ENCODE results near the gene TRPM5.
A peak's percentile ranks its signal among the peaks of the same experiment; 100 is the strongest.

TRPM5 gene

DNA sequence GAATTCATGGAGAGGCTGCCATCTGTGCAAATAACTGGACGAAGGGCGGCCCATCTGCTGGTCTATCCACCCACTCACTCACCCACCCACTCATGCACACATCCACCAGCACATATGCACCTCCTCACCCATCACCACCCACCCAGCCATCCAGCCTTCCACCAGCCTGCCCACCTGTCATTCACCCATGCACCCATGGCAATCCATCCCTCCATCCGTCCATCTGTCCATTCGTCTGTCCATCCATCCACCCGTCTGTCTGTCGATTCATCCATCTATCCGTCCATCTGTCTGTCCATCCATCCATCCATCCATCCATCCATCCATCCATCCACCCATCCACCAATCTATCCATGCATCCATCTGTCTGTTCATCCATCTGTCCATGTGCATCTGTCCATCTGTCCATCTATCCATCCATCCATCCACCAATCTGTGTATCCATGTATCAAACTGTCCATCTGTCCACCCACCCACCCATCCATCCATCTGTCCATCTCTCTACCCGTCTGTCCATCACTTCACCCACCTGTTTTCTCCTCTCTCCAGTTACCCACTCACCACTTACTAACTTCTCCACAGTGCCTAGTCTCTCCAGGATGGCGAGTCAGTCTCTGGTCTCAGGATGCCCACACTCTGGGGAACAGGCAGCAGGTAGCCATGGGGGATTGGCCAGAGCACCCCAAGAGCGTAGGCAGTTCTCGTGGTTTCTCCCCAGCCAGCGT is 8.9 kb downstream of the TRPM5 start:
- DNase-seq: no peak

DNA sequence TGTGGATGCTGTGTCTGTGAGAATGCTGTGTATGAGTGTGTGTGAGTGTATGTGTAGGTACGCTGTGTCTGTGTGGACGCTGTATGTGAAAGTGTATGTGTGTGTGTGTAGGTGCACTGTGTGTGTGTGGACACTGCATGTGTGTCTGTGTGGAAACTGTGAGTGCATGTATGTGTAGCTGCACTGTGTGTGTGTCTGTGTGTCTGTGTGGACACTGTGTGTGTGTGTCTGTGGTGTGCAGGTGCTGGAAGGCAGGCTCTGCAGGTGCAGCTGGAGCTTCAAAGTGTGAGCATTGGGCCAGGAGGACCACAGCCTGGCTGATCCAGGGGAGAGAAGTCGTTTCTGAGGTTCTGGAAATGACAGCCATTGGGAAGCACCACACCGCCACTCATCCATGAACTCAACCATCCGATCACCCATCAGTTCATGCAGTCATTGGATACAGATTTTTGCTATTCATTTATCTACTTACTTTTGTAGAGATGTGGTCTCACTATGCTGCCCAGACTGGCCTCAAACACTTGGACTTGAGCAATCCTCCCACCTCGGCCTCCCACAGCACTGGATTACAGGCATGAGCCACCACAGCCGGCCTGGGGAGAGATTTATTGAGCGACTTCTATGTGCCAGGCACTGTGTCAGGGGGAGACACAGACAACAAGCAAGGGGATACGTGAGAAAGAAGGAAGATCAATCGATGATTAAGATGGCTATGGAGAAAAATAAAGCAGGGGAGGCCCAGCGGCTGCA is 9.6 kb downstream of the TRPM5 start:
- DNase-seq: no peak

DNA sequence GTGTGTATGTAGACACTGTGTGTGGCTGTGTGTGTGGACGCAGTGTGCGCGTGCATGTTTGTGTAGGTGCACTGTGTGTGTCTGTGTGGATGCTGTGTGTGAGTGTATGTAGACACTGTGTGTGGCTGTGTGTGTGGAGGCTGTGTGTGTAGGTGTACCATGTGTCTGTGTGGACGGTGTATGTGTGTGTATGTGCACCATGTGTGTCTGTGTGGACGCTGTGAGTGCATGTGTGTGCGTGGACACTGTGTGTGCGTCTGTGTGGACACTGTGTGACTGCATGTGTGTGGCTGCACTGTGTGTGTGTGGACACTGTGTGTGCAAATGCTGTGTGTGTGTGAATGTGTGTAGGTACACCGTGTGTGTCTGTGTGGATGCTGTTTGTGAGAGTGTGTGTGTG is 10.3 kb downstream of the TRPM5 start:
- DNase-seq: no peak

DNA sequence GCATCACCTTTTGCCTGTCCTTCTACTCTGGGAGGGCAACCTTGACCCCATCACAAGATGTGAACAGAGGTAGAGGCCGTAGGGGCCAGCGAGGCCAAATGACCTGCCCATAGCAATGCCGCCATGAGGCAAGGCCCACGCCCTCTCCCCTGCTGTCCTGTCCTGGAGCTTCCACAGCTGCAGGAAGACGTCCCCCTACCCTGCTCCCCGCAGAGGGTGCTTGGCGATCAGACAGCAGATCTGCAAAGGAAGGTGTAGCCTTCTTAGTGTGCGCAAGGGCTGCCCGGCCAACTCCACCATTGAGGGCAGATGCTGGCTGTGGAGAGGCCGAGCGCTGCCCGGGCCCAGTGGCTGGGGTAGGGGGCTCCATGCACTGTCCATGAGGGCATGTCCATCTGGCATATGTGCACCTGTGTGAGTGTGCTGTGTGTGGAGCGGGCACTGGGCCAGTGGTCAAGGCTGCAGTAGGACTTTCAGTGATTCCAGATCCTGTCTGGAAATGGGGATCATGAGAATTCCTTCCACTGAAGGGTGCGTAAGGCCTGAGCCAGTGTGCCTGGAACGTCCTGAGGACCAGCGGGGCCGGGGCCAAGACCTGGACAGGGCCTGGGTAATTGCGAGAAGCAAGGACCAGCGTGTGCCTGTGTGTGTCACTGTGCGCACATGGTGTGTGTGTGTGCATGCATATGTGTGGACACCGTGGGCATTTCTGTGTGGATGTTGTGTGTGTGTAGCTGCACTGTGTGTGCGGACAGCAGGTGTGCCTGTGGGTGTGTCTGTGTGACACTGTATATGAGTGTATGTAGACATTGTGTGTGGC is 11.0 kb downstream of the TRPM5 start:
- DNase-seq: no peak

DNA sequence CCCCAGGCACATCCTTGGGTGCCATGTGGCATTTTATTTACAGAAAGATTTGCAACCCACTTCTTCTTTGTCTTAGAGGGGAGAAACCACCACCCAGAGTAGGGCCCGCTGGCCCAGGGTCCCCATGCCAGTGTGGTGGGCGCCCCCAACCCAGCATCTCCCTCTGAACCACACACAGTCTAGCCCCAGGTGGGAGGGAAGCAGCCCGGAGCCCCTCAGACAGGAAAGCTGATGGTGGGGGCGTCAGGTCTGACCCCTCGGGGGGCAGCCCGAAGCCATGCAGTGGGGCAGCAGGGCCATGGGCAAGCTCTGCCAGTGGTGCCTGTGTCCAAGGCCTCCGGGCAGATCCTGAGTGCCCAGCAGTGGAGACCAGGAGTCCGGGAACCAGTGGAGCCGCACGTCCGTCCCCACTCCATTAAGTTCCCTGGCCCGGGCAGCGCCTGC is 11.7 kb downstream of the TRPM5 start:
- DNase-seq: no peak

DNA sequence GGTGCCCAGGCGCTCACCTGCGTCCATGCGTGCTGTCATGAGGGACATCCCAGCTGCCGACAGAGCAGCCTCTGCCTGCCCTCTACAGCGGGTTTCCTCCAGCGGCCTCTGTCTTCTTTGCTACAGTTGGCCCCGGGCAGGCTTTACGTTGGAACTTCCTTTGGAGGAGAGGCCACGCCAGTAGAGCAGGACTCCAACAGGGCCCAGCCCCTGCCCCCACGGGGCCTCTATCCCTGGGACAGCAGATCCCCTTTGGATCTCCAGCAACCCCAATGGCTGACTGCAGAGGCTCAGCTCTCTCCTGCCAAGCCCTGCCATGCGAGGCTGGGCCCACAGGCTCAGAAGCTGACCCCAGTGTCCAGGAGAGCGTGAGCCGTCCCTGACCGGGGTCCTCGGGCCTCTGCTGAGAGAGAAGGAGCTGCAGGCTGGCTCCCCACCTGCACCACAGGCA is 12.1 kb downstream of the TRPM5 start:
- no peak for DNase-seq

DNA sequence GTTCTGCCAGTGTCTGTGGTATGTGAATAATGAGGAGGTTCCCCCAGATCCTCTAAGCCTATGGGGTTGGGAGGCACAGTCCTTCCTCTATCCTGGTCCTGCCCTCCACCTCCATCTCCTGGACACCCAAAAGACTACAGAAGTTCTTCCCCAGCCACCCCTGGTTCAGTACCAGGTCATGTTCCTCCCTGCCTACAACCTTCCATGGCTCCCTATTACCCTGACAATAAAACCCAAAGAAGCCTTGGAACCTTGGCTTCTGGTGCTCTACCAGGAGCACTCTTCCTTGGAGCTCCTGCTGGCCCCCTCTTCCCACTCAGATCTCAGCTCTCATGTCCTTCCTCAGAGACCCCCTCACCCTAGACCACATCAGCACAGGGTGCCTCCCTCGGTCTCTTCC is 12.9 kb downstream of the TRPM5 start:
- DNase-seq: no peak

DNA sequence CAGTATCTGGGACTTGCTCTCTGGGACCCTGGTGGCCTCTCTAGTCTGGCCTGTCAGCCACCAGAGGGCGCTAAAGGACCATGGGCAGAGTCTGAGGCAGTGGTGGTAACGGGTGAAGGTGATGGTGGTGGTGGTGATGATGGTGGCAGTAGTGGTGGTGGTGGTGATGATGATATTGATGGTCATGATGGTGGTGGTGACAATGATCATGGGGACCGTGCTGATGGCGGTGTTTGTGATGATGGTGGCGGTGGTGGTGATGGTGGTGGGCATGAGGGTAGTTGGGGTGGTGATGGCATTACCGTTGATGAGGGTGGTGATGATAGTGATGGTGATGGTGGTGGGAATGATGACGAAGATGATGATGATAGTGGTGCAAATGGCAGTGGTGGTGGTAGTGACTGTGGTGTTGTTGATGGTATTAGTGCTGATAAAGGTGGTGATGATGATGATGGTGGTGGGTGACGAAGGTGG is 16.0 kb downstream of the TRPM5 start:
- DNase-seq: peak; percentile 88

DNA sequence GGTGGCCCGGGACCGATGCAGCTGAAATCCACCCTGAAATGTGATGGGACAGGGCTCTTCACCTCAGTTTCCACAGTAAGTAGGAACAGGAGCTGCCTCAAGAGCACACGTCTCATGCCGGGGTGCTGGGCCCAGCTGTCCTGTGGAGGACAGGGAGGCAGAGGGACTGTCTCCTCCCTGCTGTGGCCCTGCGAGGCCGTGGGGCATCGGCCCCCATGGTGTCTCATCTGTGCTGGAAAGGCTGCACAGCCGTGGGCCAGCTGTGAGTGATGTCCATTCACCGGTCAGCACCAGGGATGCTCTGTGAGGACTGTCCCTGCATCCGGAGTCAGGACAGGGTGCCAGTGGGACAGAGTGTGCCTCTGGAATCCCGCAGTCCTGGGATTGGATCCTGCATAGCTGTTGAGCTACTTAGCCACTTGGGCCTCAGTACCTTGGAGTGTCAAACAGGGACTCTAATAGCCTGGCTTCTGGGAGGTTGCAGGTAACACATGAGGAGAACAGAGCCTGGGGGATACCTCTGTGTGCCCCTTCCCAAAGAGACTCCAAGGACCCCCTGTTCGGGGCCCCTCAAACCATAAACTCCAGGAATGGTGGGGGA is 16.5 kb downstream of the TRPM5 start:
- DNase-seq: no peak

DNA sequence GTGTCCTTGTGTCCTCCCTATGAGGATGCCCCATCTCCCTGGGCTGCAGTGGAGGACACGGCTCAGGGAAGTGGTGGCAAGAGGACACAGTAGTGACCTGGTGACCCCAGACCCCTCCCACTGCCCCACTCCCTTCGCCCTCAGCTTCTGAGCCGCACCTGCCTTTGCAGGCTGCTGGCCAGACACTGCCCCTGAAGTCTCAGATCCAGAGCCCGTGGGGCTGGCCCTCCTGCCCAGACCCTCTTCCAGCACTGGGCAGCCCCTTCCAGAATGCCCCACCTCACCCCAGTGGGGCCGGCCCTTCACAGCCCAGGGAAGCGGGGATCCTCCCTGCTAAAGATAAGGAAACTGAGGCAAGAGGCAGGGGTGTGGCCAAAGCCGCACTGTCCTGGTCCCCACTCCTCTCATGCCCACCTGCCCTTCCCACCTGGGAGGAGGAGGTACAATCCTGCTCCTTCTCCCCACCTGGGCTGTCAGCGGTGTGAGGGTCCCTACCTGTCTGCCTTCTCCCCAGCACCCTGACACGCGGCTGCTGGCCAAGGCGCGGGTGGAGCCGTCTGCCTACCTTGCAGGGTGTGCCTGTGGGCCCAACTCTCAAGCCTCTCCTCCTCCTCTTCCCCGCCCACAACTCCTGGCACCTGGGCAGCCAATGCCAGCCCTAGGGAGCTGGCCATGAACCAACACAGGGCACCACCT is 17.3 kb downstream of the TRPM5 start:
- DNase-seq: no peak

DNA sequence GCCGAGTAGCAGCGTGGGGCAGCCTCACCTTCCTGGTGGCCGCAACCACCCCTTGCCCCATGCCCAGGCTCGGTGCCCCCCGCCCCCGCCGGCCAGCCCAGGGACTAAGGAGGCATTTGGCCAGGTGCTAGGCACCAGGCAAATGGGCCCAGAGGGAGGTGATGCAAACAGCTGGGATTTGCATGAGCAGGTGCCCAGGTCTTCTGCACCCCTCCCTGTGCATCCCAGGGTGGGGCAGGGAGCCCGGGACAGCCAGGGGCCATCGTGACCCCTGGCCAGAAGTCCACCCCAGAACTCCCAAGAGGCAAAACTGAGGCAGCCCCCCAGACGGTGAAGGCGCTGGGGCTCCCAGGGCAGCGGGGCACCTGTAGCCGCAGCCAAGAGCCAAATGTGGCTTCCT is 18.1 kb downstream of the TRPM5 start:
- DNase-seq: no peak

DNA sequence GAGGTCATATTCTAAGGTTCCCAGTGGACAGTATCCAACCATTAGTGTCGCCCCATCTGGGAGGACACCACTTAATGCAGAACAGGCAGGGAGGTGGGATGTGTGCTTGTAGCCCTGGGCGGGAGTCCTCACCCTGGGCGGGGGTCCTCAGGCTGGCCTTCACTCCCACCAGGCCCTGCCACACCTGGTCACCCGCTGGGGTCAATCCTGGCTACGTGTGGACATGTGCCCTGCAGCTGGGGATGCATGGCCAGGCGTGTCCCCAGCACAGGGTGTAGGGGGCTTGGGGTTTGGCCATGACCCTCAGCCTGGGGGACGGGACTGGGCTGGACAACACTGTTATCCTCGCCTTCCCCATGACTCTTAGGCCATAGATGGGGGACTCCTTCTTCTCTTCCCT is 18.8 kb downstream of the TRPM5 start:
- no peak for DNase-seq

DNA sequence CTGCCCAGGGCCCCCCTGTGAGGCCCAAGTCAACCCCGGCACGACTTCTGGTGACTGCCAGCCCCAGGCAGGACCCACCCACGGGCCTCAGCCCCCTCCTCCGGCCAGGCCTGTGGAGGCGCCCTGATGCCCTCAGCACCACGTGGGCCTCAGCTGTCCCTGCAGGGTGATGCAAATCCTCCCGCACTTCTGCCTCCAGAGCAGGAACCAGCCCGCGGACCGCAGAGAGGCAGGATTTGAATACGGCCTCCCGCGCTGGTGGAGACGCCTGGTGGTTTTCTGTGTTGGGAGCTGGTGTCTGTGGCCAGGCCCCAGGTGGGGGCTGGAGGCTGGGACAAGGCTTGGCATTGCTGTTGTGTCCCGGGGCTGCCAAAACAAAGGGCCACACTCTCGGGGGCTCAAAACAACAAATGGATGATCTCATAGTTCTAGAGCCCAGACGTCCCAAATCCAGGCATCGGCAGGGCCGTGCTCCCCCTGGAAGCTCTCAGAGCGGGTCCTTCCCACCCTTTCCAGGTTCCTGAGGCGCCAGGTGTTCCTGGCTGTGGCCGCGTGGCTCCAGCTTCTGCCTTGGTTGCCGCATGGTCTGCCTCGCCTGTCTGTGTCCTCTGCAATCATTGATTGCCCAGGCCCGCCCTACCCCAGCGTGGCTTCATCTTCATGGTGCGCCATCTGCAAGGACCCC is 19.4 kb downstream of the TRPM5 start:
- DNase-seq: no peak

DNA sequence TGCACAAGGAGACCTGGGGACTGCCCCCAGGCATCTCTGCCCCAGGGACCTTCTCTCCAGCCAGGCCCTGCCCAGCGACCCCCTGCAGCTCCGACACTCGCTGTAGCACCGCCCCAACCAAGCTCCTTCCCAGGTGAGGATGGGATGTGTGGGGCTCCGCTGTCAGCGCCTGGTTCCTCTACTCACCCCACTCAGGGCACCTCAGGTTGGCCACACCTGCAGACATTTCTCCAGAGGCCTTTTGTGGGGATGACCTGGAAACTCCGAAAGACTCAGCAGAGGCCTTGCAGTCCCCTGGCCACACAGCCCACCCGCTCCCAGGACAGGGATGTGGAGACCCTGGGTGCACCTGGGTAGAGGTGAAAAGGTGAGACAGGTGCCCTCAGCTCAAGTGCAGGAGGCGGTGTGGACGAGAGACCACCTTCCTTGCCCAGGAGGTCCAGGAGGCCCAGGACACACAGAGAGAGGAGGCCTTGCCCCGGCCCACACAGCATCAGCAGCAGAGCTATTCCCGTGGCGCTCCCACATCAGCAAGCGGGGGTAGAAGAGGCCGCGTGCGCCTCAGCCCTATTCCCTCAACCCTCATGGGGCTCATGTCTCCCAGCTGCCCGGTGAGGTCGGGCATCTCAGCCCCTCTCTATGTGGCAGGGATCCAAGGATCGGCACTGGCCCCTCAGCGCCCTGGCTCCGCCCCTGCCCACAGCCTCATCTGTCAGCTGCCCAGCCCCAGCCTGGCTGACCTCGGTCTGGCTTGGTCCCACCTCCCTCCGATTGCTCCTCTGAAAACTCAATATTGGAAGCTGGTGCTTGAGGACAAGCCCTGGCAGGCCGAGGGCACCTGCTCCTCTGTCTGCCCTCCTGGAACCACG is 20.9 kb downstream of the TRPM5 start:
- DNase-seq: no peak

DNA sequence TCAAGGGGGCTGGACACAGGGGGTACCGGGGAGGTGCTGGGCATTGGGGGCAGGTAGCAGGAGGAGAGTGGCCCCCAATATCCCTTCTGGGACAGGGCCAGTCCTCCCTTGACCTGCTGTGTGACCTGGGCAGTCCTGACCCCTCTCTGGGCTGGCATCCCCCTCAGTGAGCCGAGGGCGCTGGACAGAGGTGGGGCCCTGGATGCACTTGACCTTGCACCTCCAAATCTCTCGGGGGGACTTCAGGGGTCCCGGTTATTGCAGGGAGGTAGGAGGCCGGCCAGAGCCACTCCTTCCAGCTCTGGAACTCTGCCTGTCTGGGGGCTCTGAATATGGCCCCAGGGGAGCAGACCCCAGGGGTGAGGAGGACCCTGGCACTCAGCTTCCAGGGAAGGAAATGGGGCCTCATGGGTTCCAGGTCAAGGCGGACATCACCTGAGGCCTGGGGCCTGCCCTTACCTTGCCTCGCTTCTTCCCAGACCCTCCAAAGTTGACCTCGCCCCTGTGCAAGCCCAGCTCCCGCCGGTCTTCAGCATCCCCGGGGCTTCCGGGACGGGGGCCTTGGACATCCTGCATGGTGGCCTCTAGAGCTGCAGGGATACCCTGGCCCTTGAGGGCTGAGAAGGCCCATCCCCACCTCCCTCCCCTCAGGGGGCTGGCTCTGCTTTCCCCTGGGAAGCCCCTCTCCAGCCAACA is 21.7 kb downstream of the TRPM5 start:
- DNase-seq: no peak

DNA sequence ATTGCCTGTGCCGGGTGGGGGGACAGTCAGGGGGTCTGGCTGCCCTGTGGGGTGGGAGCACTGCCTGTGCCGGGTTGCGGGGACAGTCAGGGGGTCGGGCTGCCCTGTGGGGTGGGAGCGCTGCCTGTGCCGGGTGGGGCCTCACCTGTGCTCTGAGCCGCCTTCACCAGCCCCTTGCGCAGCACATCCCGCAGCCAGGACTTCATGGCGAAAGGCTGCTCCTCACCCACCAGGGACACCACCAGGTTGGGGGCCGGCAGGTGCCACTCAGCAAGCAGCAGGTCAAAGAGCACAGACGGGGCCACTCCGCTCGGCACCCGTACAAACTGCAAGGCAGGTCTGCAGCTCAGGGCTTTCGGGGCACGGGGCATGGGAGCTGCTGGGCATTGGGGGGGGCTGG is 22.3 kb downstream of the TRPM5 start:
- no peak for DNase-seq

DNA sequence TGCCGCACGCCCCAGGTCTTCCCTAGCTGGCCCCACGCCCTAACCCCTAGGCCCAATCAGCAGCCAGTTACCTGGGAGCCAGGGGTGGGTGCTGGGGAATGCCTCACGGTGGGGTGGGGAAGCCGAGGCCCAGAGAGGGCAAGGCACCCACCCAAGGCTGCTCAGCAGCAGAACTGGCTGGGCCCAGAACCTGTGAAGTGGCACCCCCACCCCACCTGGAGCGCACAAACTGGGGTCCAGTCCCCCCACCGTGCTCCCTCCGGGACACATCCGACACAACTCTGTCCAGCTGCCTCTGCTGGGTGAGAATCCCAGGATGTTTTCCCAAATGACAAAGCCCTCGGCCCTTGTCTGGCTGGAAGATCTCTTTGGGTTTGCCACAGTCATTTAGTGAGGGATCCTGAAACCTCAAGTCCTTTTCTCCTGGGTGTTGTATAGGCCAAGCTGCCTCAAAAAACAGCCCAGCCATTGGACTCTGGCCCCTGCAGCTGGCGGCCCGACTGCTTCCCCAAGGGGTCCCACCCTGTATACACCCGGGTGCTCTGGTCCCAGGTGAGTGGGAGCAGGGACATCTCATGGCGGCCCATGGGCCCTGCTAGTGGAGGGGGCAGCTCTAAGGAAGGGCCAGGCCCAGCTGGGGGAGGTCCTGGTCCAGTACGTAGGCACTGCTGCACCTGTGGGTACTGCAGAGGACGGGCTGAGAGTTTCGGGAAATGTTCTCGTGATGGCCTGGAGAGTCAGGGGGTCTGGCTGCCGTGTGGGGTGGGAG is 22.9 kb downstream of the TRPM5 start:
- no peak for DNase-seq

DNA sequence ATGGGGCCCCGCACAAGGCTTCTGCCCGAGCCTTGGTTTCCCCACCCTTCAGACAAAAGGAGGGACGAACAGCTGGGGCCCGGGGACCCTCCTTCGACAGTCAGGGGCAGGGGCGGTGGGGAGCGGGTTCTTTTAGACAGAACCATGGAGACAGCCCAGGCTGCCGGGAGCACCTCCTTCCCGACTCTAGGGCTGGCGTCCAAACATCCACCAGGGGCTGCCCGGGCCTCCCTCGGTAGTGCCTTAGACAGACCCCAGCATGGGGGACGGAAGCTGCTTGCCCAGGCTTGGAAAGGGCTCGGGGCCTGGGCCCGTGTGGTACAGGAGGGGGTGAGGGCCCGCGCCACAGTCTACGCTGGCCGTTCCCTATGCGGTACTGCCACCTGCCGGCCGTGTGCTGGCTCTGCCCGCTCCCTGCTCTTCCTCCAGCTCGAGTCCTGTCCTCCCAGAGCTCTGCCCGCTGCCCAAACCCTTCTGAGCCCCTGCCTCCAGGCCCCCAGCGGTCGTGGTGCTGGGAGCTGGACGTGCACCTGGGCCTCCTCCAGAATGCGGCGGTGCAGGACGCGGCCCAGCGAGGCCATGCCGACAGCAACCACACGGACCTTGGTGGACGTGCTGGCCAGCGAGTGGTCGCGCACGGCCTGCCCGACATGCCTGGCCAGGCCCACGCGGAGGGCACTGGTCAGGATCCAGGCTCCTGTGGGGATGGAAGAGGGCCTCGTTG is 23.6 kb downstream of the TRPM5 start:
- DNase-seq: peak; percentile 79

Measured in stimulated activated CD4-positive, alpha-beta T cell treated with anti-CD3 and anti-CD28 coated beads, Interleukin-4, amount 100 ng/mL, for 1 hour (primary cell).